HG03457 (cell line): ENCODE results near the gene FHOD3.

Experiments
- ATAC-seq: cut with Tn5 transposase; IDR thresholded peaks from one replicate; pipeline ENCODE4 v1.9.1; 2021; ENCODE audit warnings: moderate number of reproducible peaks; ENCODE audit not compliant: unreplicated experiment

FHOD3 gene

DNA sequence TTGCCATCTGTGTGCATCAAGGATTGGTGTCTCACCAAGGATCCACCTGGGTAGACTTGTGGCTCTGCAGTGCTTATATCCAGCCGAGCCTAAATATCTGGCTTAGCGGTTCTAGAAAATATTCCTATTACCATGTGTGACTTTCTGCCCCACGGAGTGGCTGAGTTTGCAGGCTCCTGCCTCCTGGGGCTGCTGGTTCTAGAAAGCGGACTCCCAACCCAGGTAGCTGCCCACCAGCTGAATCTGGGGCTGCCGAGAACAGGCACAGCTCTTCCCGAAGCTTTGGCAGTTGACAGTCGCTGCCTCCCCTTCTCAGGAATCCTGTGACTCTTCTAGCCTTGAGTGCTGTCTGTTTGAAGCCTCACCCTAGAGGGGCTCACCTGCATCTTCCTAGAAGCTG is 426.7 kb downstream of the FHOD3 start:
- no peak for ATAC-seq

DNA sequence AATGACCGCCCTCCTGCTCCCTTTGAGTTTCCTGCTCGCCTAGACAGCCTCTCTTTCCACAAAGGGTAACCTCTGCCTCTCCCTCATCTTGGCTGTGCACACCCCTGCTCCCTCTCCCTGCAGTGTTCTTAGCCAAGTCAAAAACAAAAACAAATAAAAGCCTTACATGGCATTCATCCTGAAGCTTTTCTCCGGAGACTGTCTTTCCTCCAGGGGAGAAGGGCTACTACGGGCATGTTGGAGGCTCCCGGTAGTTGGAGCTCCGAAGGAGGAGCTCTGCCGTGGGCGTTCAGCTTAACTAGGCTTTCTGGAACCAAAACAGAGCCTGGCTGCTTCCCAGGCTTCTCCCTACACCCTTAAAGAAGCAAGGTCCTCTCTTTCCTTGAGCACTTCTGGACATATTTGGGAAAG is 427.1 kb downstream of the FHOD3 start:
- no peak for ATAC-seq

DNA sequence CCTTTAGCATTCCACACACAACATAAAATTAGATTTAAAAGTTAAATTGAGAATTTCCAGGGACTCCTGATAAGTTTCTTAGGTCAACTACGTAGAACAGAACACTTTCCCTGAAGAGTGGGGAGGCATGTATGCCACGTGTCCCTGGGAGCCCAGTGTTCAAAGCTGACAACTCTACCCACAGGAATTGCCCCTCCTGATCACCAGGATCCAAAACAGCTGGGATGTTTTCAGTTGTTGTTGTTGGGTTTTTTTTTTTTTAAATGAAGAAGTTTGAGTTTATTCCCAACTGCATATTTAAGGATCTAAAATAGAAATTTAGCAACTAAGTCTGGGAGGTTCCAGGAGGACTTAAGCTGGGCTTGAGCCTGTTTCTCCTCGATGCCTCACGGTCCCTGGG is 430.8 kb downstream of the FHOD3 start:
- ATAC-seq: no peak

- no peak for ATAC-seq
Measured at GRCh38 chr18:36729197-36729596, 431.7 kb downstream of the FHOD3 start.

DNA sequence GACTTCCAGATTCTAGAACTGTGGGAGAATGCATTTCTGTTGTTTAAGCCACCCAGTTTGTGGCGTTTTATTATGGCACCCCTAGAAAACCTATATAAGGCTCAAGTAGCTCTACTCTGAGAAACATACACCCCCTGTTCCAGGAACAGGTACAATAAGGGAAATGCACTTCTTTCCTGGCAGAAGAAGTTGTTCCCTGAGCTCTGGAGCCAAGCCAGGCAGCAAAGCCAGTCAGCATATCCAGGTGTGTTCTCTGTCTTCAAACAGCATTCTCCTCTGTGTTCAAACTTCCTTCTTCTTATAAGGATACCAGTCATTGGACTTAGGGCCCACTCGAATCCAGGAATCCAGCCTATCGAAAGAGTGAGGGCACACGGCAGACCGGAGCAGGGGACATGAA is 434.8 kb downstream of the FHOD3 start:
- no peak for ATAC-seq

DNA sequence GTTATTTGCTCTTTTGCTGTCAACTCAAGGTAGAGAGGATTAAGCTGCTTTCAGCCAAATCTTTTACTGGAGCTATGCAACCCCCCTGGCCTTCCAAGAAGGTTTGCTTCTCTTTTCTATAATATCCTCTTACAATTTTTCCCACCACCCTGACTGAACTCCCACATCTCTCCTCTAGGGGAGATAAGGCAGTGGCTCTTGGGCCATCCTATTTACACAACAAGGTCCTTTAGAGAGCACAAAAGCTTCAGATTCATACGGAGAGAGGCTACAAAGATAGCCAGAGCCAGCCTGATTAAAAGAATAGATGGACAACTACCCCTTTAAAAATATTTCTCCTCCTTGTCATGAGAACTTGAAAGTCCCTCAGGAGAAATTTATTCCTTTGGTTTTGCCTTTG is 435.6 kb downstream of the FHOD3 start:
- no peak for ATAC-seq

GRCh38 chr18:36734596-36734995 is 437.1 kb downstream of the FHOD3 start:
- ATAC-seq: no peak

DNA sequence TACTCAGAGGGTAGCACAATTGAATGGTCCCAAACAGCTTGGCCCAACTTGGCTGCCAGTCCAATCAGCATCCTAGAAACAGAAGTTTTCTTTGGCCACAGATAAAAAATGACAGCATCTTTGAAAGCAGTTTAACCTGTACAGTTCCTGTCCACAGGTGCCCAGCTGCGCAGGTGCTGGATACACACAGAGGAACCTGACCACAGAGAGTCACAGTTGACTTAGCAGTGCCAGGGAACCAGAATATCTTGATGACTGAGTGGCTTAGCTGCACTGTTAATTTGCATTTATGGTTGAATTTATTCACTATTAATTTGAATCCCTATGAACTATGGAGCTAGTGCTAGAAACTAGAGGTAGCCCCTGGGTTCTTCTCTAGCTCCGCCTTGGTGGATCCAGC is 437.6 kb downstream of the FHOD3 start:
- no peak for ATAC-seq

DNA sequence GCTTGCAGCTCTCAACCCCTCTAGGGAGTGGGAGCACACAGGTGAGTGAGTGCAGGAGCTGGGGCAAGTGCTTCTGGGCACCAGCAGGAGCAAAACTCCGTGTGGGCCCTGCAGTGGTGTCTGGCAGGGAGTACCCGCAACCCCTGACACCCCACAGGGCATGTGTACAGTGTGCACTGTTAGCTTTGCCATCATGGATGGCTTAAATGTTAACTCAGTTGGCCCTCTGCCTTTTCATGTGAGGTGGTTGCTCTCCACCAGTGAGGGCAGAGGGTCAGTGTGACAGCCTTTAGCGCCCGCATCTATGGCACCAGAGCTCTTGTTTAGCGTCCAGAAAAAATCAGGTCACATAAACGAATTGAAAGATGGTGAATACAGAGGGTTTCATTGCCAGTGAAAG is 438.6 kb downstream of the FHOD3 start:
- no peak for ATAC-seq

GRCh38 chr18:36737316-36737715 is 439.8 kb downstream of the FHOD3 start:
- no peak for ATAC-seq

DNA sequence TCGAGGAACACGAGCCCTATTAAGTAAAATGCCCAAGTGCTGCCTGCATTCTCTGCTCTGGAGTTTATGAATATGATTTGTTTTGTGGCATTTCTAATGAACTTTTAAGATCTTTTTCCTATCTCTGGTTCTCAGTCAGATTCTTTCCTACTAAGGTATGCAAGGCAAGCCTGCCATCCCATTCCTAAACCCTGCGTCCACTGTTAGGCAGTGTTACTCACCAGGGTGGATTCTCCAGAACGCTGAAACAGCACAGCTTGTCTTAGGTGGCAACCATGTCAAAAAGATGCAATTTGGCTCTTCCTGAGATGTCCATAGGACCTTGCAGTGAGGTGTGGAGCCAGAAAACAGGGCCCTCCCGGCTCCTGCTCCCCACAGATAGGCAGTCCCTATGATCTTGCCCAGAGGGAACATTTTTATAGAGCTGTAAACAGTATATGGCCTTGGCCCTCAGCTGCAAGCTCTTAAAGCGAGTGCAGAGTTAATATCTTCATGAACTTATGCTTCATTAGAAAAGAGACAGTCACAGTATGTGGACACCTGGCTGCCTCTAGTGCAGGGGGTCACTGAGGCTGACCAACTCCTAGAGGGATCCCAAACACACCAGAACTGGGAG is 446.9 kb downstream of the FHOD3 start:
- no peak for ATAC-seq

DNA sequence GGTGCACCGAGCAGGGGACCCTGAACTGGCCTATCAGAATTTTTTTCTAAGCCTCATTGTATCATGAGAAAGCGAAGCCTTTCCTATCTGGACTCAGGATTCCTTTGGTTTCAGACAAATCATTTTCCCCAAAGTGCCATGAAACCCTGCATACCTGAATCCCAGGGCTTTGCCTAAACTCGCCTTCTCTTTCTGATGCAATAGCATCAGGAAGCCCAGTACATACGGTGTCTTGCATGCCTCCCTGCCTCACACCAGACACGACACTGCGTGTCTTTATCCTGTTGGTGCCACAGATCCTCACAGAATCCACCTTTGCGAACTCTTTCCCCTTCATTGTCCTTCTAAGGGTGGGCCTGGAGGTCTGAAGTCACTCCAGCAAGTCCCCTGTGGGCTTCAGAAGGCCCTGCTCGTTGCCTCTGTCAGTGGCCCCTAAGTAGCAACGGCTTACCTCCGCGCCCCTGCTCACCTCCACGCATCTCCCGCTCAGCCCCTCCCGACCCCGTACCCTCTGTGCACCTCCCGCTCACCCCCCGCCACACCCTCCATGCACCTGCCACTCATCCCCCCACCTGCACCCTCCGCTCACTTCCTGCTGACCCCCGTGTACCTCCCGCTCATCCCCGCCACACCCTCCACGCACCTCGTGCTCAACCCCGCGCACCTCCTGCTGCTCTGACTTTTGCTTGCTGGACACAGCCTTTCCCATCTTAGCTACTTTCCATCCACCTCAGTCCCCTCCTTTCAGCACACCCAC is 447.9 kb downstream of the FHOD3 start:
- ATAC-seq: no peak

GRCh38 chr18:36752929-36753865 is 455.7 kb downstream of the FHOD3 start:
- no peak for ATAC-seq

DNA sequence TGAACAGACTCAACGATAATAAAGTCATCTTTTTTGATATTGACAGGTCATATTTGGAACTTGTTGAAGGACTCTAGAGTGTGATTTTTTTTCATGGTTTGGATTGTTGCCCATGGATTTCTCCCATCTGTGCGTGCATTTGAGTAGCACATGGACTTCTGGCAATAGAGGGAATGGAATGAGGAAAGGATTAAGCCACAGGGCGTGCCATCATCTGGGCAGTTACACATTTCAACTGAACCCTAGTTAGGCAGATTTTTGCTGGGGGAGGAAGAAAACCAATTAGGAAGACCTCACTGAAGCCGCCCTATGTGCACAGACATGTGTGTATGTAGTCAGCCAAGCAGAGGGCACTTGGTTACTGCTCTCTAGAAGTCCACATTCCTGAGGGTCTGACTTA is 458.7 kb downstream of the FHOD3 start:
- no peak for ATAC-seq

GRCh38 chr18:36757081-36757480 is 459.6 kb downstream of the FHOD3 start:
- no peak for ATAC-seq

DNA sequence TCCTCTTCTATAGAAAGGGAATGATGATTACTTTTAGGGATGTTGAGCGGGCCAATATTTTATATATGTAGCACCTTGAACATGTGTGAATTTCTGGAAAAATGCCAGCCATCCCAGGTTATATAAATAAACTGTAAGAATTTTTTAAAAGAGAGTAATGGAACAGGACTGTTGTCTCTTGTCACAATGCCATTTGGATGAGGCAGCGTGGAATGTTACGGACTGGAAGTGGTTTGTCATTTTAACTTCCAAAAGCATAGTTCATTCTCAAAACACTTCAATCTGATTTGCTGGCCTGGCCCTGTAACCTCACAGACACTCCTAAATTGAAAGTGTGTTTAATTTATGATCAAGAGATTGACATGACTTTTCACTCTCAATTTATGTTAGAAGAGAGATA is 460.5 kb downstream of the FHOD3 start:
- ATAC-seq: no peak

DNA sequence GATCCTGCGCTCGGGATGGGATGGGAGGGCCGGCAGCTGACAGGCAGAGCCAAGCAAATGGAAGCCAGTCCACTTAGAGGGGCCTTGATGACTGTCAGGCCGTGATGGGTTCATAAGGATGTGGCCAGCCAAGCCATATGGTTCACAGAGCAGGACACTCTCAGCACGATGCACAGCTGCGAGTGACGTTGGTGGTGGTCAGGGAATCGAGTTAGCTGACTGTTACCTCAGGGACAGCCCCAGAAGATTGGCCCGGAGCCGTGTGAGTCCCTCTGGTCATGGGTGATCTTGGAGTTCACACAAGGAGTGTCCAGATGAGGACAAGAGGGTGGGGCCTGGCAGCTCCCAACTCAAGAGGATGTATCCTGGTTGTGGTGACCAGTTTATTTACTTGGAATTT is 461.1 kb downstream of the FHOD3 start:
- no peak for ATAC-seq

GRCh38 chr18:36759167-36759776 is 461.8 kb downstream of the FHOD3 start:
- no peak for ATAC-seq

DNA sequence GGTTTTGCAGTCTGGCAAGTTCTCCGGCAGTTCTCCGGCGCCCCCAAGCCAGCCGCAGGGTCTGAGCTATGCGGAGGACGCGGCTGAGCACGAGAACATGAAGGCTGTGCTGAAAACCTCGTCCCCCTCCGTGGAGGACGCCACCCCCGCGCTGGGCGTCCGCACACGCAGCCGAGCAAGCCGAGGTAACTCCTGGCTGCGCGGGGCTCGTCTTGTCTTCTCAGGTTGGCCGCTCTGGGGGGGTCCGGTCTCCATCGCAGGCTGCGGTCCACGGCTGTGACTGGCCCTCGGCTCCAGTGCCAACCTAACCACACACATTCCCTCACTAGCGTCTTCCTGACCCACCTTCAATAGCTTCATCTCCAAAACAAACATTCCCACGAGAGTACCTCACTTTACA is 463.1 kb downstream of the FHOD3 start:
- ATAC-seq: no peak

DNA sequence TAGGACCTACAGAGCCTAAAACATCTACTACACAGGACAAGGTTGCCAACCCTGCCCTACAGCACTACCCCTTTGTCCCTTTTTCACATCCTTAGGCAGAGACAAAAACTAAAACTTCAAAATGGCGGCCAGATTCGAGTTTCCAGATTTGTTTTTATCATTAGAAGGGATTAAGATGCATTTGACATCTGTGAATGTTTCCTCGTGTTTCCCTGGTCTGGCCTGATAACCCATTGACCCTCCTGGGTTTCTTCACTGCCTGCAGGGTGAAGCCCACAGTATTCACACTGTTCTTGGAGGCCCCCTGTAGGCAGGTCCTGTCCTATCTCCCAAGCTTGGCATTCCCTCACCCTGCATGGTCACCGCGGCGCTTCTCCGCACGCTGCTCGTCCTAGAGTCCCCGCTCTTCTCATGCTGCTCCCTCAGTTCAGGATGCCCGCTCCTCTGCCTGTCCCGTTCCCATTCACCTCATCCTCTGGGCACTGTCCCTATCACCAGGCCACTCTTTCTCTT is 463.7 kb downstream of the FHOD3 start:
- ATAC-seq: no peak

DNA sequence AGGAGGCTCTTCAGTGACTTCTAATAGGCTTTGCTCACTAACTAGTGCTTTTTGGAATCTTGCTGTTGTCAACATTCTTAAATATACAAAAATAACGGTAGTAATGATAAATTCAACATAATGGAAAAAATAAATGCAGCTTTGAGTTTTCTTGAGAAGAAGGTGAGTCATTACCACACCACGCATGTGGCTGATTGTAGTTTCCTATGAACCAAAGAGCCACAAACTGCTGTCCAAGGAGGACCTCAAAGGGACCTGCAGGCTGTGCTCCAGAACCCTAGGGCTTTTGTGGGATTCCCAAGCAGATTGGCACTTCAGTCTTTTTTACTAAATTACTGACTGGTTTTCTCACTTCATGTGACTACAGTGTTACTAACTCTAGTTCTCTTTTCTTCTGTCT is 464.6 kb downstream of the FHOD3 start:
- ATAC-seq: no peak
